GM19043 (cell line): ENCODE results near the gene PLSCR4.
"Not testable (repeated sequence)": the region's sequence is repeated elsewhere in the genome, so short reads cannot be mapped to it uniquely, and the experiment has no call there.

Experiments
- ATAC-seq: cut with Tn5 transposase; IDR thresholded peaks from one replicate; pipeline ENCODE4 v1.9.1; 2021; ENCODE audit warnings: low read depth; ENCODE audit not compliant: unreplicated experiment

Gene PLSCR4

GRCh38 chr3:146250449-146251382 is at the start of gene PLSCR4:
PLSCR4 (minus strand) TSS chr3:146251105; CDS start chr3:146222071, 29,034 bp downstream.
- ATAC-seq = no peak

GRCh38 chr3:146293401-146293800 is 42.5 kb upstream of the PLSCR4 start:
- not testable (repeated sequence) for ATAC-seq

DNA sequence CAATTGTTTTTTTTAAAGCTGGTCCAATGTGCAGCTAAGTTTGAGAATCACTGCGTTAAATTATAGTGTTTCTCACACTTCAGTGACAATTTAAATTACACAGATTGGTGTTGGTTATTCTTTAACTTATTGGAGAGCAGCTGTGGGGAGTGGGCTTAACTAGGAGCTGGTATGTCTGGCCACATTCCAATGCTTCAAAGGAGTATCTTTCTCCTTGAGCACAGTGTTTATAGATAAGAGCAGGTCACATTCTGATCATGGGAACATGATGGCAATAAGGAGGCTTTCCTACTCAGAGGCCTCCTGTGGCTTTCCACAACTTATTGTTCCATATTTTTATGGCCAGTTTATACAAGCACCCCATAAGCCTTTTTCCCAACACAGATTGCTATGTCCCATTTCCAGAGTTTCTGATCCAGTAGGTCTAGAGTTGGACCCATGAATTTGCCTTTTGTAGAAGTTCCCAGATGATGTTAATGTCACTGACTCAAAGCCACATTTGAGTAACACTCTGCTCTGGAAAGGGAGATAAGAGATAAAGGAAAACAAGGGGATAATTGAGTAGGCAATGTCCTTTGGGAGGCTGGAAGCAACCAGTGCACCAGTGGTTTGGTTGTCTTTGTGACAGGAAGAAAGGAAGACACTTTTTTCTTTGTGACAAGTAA is 33.0 kb upstream of the PLSCR4 start:
- ATAC-seq = no peak

GRCh38 chr3:146280864-146281263 is 30.0 kb upstream of the PLSCR4 start:
- ATAC-seq = no peak

DNA sequence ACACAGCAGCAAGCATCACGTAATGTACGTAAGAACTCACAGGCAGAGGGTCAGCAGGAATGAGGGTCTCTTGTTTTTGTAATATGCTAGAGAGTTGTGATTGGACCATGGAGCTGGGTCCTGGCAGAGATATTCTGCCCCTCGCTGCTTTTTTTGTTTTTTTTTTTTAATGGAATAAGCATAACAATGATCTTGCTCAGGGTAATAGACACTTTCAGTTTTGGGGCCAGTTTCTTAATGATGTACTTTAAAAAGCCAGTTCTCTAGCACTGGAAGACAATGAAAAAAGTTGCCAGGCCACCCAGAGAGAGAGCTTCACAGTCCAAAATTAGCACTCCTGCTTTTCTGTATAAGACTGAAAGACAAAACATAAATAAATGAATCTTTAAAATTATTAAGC is 29.0 kb upstream of the PLSCR4 start:
- ATAC-seq = no peak

- no peak for ATAC-seq
These were observed 28.1 kb upstream of the PLSCR4 start for GRCh38 chr3:146279013-146279412.

GRCh38 chr3:146277953-146278631 is 27.2 kb upstream of the PLSCR4 start:
- no peak for ATAC-seq

GRCh38 chr3:146275476-146275875 is 24.6 kb upstream of the PLSCR4 start:
- no peak for ATAC-seq

DNA sequence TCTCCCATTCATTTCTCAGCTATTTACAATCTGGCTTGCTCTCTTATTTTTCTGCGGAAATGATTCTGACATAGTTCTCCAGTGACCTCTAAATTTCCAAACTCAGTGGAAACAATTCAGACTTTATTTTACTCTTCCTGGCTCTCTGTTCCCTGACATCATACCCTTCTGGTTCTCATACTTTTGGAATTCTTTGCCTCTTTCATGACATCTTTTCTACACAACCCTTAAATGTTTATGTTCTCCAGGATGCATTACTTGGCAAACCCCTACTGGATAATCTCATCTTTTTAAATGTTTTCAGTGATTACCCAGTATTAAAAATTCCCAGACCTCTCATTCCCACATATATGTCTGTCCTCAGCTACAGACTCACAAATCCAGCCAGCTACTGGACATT is 23.9 kb upstream of the PLSCR4 start:
- no peak for ATAC-seq

DNA sequence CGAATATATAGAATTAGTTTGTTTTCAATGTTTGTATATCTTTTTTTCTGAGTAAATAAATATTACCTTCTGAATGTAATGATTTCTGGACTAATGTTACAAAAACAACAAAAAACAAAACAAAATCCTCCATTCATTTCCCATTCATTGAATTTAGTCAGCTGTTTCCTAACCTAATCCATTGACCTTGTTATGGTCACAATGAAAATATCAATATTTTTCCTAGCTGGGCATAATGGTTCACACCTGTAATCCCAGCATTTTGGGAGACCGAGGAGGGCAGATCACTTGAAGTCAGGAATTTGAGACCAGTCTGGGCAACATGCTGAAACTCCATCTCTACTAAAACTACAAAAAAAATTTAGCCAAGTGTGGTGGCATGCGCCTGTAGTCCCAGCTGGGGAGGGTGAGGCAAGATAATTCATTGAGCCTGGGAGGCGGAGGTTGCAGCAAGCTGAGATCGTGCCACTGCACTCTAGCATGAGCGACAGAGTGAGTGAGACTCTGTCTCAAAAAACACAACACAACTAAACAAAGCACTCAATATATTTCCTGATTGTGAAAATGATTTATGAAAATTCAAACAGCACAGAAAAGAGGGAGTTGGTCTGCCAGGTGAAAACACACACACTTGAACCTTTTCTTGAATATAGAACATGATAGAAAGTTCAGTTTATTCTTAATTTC is 23.0 kb upstream of the PLSCR4 start:
- ATAC-seq = no peak

- no peak for ATAC-seq
These were observed 20.3 kb upstream of the PLSCR4 start for GRCh38 chr3:146271180-146271579.

GRCh38 chr3:146269271-146269670 is 18.4 kb upstream of the PLSCR4 start:
- no peak for ATAC-seq

DNA sequence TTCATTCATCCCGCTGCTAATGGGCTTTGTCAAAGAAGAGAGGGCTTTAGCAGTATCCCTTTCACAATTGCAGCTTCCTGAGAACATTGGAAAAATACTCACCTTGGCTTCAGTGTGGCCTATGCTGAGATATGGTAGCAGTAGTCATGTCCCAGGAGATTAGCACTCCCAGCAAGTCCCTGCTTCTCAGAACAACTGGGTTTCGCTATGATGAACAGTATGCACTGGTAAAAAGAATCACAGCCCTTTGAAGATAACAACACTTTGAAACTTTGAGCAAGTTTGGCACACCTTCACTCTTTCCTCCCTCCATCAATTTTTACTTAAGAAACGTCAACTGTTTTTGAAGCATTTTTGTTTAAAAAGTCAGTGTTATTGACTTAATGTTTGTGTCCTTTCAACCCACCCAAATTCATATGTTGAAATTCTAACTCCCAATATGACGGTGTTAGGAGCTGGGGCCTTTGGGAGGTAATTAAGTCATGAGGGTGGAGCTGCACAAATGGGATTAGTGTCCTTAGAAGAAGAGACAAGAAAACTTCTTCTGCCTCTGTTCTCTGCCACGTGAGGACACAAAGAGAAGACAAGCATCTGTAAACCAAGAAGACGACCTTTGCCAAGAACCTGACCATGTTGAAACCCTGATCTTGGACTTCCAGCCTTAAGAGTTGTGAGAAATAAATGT is 17.8 kb upstream of the PLSCR4 start:
- ATAC-seq = no peak

- no peak for ATAC-seq
These were observed 14.8 kb upstream of the PLSCR4 start for GRCh38 chr3:146265720-146266119.

DNA sequence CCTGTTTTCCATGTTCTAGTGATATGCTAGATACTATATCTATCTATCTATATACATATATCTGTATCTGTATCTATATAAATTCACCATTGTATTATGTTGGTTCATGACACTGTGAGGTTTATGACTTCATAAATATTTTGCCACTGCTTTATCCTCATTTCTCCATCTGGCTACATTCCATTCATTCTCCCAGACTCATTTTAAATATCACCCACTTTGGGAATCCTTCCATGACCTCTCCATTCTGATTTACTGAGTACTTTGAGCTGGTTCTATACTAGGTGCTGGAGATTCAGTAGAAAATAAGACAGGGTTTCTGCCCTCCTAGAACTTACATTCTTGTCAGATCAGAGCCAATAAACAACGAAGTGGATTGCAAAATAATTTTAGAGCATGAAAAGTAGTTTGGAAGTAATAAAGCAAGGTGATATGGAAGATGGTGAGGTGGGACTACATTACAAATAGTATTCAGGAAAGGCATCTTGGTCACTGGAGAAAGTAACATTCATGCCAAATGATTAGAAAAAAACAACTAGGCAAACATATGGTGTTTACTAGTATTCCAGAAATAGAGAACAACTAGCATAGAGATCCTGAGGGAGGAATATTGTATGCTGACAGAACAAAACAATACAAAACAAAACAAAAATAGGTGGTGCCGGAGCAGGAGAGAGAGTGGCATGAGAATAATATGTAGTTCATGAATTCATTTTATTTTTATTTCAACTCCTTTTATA is 11.6 kb upstream of the PLSCR4 start:
- ATAC-seq = no peak

- no peak for ATAC-seq
These were observed 9.1 kb upstream of the PLSCR4 start for GRCh38 chr3:146259880-146260589.

- ATAC-seq = no peak
These were observed 6.1 kb upstream of the PLSCR4 start for GRCh38 chr3:146256851-146257486.

- ATAC-seq = not testable (repeated sequence)
These were observed 1.5 kb upstream of the PLSCR4 start for GRCh38 chr3:146252445-146252844.
